HG03432 (cell line): Measurements from ENCODE around the gene THOC5.
A peak's percentile ranks its signal among the peaks of the same experiment; 100 is the strongest.

Source experiments
- ATAC-seq: cut with Tn5 transposase; IDR thresholded peaks from one replicate; pipeline ENCODE4 v1.9.1; 2021; ENCODE audit warnings: mild to moderate bottlenecking, moderate library complexity; ENCODE audit not compliant: unreplicated experiment

Gene THOC5

GRCh38 chr22:29478326-29479276, 75.0 kb downstream of the THOC5 start:
- ATAC-seq = no peak

- ATAC-seq = no peak
Measured at GRCh38 chr22:29477723-29478318, 75.7 kb downstream of the THOC5 start.

GRCh38 chr22:29476116-29476515, 77.4 kb downstream of the THOC5 start:
- no peak for ATAC-seq

- ATAC-seq = peak; percentile 74
Measured at GRCh38 chr22:29475550-29475949, 78.0 kb downstream of the THOC5 start.

- ATAC-seq = no peak
Measured at GRCh38 chr22:29473001-29473400, 80.6 kb downstream of the THOC5 start.

GRCh38 chr22:29470159-29470855, 83.2 kb downstream of the THOC5 start:
- ATAC-seq = peak; percentile 40

- ATAC-seq = no peak
Measured at GRCh38 chr22:29469755-29470154, 83.8 kb downstream of the THOC5 start.

- no peak for ATAC-seq
Measured at GRCh38 chr22:29464581-29464980, 89.0 kb downstream of the THOC5 start.

- ATAC-seq = no peak
Measured at GRCh38 chr22:29463629-29464028, 89.9 kb downstream of the THOC5 start.

GRCh38 chr22:29461263-29461662, 92.3 kb downstream of the THOC5 start:
- ATAC-seq = no peak

GRCh38 chr22:29459773-29460172, 93.8 kb downstream of the THOC5 start:
- ATAC-seq = no peak

- ATAC-seq = no peak
Measured at GRCh38 chr22:29458551-29458950, 95.0 kb downstream of the THOC5 start.

GRCh38 chr22:29457730-29458129, 95.8 kb downstream of the THOC5 start:
- ATAC-seq = no peak

GRCh38 chr22:29456211-29456671, 97.3 kb downstream of the THOC5 start:
- ATAC-seq = no peak
